ENCODE data around the gene ADGRB2. TPM values are rescaled to one million over a fixed set of nuclear protein-coding genes. Genes with fewer than 3 reads are reported as not detected.

ADGRB2 gene
- total RNA-seq, 1 experiment from 2014 or later, result 34.8 TPM

DNA sequence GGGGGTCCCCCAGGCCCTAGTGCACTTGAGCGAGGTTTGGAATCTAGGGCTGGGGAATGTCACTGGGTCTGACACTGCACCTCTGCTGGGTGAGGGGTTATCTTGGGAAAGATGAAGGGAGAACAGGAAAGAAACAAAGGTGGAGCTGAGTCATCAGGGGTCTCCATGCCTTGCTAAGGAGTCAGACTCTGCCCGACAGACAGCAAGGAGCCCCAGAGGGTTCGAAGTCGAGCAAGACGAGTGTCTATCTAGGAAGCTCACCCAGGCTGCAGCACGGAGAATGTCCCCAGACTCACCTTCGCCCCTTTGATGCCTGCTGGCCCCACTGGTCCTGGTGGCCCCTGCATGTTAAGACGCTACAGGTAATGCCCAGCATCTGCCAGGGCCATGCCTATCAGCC is 78.3 kb downstream of the ADGRB2 start:
- BruUV-seq (replicated peaks), result no TSS peak
- POLR2A ChIA-PET, result no interaction called here
- Histone ChIP-seq H3K27ac (ENCODE audit: low read length) (no peak overlapping the region), H3K36me3 (ENCODE audit: control insufficient read depth, insufficient read depth, low read length) (no peaks in the 10 kb centered on the region), H3K27me3 (ENCODE audit: control insufficient read depth, insufficient read depth, low read length) (no peaks in the 10 kb centered on the region), H3K9me3 (ENCODE audit: control insufficient read depth, insufficient read depth, low read depth, low read length) (no peaks in the 10 kb centered on the region), H3K4me1 (ENCODE audit: control insufficient read depth, insufficient read depth, low read length) (peaks cover 10% of the 10 kb centered on the region), H3K4me3 (ENCODE audit: low read depth in 2 of 2, low read length in 2 of 2) (no peak overlapping the region)
- DNase-seq (ENCODE audit: low read depth, low spot score) (no peak), ATAC-seq (no peak)
- intact Hi-C loops (cut with micrococcal nuclease; ENCODE audit: unreplicated experiment) (no loop called here), in situ Hi-C loops (cut with HindIII; ENCODE audit: low pct_unique_long_range_greater_than_20kb, low sequenced_read_pairs) (no loop called here)
- CTCF ChIA-PET, result no interaction called here
- TF ChIP-seq, protein P1, sequence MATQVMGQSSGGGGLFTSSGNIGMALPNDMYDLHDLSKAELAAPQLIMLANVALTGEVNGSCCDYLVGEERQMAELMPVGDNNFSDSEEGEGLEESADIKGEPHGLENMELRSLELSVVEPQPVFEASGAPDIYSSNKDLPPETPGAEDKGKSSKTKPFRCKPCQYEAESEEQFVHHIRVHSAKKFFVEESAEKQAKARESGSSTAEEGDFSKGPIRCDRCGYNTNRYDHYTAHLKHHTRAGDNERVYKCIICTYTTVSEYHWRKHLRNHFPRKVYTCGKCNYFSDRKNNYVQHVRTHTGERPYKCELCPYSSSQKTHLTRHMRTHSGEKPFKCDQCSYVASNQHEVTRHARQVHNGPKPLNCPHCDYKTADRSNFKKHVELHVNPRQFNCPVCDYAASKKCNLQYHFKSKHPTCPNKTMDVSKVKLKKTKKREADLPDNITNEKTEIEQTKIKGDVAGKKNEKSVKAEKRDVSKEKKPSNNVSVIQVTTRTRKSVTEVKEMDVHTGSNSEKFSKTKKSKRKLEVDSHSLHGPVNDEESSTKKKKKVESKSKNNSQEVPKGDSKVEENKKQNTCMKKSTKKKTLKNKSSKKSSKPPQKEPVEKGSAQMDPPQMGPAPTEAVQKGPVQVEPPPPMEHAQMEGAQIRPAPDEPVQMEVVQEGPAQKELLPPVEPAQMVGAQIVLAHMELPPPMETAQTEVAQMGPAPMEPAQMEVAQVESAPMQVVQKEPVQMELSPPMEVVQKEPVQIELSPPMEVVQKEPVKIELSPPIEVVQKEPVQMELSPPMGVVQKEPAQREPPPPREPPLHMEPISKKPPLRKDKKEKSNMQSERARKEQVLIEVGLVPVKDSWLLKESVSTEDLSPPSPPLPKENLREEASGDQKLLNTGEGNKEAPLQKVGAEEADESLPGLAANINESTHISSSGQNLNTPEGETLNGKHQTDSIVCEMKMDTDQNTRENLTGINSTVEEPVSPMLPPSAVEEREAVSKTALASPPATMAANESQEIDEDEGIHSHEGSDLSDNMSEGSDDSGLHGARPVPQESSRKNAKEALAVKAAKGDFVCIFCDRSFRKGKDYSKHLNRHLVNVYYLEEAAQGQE (IDR thresholded peaks at IDR 0.05; ENCODE audit: insufficient read depth in 1 of 2, low read depth in 2 of 2, low read length in 1 of 2), result no peak
- TF ChIP-seq, protein P2, sequence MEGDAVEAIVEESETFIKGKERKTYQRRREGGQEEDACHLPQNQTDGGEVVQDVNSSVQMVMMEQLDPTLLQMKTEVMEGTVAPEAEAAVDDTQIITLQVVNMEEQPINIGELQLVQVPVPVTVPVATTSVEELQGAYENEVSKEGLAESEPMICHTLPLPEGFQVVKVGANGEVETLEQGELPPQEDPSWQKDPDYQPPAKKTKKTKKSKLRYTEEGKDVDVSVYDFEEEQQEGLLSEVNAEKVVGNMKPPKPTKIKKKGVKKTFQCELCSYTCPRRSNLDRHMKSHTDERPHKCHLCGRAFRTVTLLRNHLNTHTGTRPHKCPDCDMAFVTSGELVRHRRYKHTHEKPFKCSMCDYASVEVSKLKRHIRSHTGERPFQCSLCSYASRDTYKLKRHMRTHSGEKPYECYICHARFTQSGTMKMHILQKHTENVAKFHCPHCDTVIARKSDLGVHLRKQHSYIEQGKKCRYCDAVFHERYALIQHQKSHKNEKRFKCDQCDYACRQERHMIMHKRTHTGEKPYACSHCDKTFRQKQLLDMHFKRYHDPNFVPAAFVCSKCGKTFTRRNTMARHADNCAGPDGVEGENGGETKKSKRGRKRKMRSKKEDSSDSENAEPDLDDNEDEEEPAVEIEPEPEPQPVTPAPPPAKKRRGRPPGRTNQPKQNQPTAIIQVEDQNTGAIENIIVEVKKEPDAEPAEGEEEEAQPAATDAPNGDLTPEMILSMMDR (IDR thresholded peaks at IDR 0.05), result no peak
- no peak for TF ChIP-seq TCF7L2 (IDR thresholded peaks at IDR 0.05; ENCODE audit: low read depth, low read length)
- TF ChIP-seq SIN3A (IDR thresholded peaks at IDR 0.05; ENCODE audit: borderline replicate concordance, insufficient read depth, low read depth, low read length), result no peak
- TF ChIP-seq POLR2AphosphoS5 (IDR thresholded peaks at IDR 0.05; ENCODE audit: low read depth, low read length), result no peak

DNA sequence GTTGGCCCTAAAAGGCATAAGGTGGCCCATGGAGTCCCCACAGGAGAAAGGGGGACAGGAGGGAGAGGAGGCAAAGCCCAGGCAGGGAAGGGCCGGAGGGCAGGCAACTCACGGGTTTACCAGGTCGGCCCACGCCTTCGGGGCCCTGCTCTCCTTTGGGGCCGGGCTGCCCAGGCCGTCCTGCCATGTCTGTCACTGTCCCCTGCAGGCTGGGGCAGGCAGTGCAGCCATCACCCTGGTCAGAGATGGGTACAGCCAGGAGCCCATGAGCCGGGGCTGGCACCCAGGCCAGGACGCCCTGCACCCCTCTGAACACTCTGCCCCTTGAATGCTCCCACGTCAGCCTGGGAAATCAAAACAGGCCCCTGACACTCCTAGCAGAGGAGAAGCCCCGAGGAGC is 80.1 kb downstream of the ADGRB2 start:
- Histone ChIP-seq H3K4me3 (ENCODE audit: low read depth in 2 of 2, low read length in 2 of 2) (no peak overlapping the region), H3K36me3 (ENCODE audit: control insufficient read depth, insufficient read depth, low read length) (no peaks in the 10 kb centered on the region), H3K27me3 (ENCODE audit: control insufficient read depth, insufficient read depth, low read length) (no peaks in the 10 kb centered on the region), H3K4me1 (ENCODE audit: control insufficient read depth, insufficient read depth, low read length) (no peaks in the 10 kb centered on the region; the same call in 1 of the 2 replicates), H3K9me3 (ENCODE audit: control insufficient read depth, insufficient read depth, low read depth, low read length) (no peaks in the 10 kb centered on the region), H3K27ac (ENCODE audit: low read length) (no peak overlapping the region)
- in situ Hi-C loops (cut with HindIII; ENCODE audit: low pct_unique_long_range_greater_than_20kb, low sequenced_read_pairs) (no loop called here), intact Hi-C loops (cut with micrococcal nuclease; ENCODE audit: unreplicated experiment) (no loop called here)
- no TSS peak for BruUV-seq (replicated peaks)
- DNase-seq (ENCODE audit: low read depth, low spot score) (no peak), ATAC-seq (peak; percentile 68)
- ChIA-PET CTCF (interaction anchor here (1.2 kb wide), 1 partner anchor 21 kb away, joined by 3 read pairs; no protein-coding TSS in a partner anchor), POLR2A (no interaction called here)
- TF ChIP-seq, protein P1 (IDR thresholded peaks at IDR 0.05; ENCODE audit: insufficient read depth in 1 of 2, low read depth in 2 of 2, low read length in 1 of 2), result no peak
- TF ChIP-seq, protein P2 (IDR thresholded peaks at IDR 0.05), result peak; percentile 76
